NCI-H2227 (cell line): ENCODE results near the gene PDF.
"Not testable (repeated sequence)": the region's sequence is repeated elsewhere in the genome, so short reads cannot be mapped to it uniquely, and the experiment has no call there.

Source experiments
- DNase-seq: peaks from one replicate; lab custom pipeline; 2025; ENCODE audit not compliant: unreplicated experiment; lab: John Stamatoyannopoulos, UW

The PDF gene, protein sequence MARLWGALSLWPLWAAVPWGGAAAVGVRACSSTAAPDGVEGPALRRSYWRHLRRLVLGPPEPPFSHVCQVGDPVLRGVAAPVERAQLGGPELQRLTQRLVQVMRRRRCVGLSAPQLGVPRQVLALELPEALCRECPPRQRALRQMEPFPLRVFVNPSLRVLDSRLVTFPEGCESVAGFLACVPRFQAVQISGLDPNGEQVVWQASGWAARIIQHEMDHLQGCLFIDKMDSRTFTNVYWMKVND

DNA sequence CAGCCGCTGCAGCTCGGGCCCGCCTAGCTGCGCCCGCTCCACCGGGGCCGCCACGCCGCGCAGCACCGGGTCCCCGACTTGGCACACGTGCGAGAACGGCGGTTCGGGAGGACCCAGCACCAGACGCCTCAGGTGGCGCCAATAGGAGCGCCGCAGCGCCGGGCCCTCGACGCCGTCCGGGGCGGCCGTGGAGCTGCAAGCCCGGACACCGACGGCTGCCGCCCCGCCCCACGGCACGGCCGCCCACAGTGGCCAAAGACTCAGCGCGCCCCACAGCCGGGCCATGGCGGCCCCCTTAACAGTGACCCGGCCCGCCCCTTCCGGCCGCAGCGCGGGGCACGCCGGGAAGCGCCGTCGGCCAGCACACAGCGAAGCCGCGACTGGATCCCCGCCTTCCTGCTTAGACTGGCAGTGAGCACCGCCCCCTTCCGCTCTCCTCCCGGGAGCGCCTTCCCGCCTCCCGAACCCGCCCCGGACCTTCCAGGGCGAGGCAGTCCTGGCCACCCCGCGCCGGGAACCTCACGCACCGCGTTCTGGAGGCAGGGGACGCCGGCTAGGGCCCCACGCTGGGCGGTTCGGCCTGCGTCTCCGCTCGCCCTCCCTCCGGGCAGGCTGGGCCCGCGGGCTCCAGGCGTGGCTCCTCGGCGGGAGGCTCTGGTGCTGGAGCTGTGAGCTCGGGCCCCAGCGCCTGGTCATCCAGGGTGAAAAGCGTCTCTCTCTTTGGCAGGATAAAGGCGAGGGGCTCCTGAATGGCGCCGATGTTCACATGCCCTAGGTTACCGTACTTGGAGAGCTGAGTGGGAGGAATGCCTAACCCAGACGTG lies at the start of gene PDF:
Gene PDF, minus strand, starts transcription at position 303 of the 824 bp plus-strand sequence. Its CDS starts 18 bp downstream, at position 285.
- DNase-seq: peak; percentile 94

DNA sequence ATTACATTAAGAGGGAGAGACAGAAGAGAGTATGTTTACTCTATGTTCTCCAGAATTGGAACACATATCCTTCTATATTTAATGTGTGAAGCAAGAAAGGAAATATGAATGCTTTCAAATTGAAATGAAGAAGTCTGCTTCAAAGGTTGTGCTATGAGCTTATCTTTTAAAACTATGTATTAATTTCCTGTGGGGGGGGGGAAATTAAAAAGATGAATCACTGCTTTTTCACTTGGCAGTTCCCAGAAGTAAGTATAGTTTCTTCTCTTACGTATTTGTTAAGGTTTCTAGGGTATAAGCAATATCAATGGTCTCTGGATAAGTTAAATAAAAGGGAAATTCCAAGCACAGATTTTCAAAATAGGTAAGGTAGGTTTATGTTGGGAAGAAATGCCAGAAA lies 48.4 kb upstream of the PDF start:
- DNase-seq: no peak

DNA sequence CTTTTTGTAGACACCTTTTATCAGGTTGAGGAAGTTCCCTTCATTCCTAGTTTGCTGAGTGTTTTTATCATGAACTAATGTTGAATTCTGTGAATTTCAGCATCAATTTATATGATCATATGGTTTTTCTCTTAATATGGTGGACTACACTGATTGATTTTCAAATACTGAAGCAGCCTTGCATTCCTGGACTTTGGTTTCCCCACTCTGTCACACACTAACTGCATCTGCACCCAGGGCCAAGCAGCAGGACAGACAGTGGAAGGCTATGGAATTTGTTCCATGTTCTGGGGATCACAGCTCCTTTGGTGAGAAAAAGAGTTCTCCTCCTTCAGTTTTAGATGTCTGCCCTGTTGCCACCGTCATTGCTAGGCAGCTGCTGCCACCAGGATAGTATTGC lies 47.6 kb upstream of the PDF start:
- no peak for DNase-seq

DNA sequence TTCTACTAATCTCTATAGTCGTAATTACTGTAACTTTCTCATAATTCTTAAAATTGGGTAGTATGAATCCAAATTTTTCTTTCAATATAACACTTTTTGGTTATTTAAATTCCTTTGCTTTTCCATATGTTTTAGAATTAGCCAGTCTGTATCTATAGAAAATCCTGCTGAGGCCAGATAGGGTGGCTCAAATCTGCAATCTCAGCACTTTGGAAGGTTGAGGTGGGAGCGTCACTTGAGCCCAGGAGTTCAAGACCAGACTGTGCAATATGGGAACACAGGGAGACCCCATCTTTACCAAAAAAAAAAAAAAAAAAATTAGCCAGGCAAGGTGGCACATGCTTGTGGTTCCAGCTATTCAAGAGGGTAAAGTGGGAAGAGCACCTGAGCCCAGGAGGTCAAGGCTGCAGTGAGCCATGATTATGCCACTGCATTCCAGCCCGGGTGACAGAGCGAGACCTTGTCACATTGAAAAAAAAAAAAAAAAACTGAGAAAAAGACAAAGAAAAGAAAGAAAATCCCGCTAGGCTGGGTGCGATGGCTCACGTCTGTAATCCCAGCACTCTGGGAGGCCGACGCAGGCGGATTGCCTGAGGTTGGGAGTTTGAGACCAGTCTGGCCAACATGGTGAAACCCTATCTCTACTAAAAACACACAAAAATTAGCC lies 46.1 kb upstream of the PDF start:
- DNase-seq: no peak

DNA sequence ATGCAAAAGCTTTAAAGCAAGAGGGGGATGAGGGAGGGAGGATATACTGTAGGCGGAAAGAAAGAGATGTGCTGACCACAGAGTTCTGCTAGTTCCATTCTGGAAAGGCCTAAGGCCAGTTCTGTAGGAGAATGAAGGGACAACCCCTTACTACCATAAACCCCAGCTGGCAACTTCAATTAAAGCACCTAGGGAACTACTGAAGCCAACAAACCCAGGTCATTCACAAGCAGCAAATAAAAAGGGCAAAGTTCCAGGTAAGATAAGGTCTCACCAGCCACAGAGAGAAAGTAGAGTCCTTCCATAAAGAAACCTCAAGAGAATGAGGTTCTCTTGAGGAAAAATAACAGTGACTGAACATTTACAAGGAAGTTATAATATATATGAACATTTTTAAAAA lies 42.6 kb upstream of the PDF start:
- DNase-seq: no peak

DNA sequence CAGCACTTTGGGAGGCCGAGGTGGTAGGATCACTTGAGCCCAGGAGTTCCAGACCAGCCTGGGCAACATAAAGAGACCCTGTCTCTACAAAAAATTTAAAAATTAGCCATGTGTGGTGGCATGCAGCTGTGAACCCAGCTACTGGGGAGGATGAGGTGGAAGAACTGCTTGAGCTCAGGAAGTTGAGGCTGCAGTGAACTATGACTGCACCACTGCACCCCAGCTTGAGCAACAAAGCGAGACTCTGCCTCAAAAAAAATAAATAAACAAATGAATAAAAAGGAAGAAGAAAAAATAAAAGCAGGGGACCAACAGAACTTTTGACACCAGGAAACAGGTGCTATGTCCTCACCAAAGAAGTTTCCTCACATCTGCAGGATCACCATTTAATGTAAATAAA lies 41.2 kb upstream of the PDF start:
- DNase-seq: no peak

DNA sequence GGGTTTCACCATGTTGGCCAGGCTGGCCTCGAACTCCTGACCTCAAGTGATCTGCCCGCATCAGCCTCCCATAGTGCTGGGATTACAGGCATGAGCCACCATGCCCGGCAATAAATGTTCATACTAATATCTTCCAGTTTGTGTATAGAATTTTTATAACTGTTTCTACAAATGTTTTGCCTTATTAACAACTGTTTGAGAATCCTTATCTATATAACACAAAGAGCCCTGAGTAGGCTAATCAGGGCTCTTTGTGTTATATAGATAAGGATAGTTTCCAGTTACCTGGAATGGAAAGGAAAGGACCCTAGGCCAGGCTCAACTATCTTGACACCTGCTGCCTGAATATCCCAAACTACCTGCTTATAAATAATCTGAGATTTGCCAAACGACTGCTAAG lies 38.5 kb upstream of the PDF start:
- DNase-seq: no peak

DNA sequence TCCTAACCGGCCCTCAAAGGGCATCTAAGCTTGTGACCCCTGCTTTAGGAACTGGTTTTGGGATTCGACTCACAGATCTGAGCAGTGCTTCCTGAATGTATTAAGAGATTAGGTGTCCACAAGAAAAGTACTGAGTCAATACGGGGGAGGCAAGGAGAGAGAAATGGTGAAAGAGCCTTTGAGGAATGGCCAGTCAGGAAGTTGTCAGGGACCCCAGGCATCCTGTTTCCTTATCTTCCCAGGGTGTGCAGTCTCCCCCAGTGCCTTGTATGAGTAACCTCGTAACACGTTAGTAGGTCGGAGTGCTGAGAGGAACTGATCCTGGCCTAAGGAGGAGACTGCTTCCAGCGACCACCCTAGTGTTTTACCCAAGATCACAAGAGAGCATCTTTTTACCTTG lies 37.6 kb upstream of the PDF start:
- DNase-seq: no peak

DNA sequence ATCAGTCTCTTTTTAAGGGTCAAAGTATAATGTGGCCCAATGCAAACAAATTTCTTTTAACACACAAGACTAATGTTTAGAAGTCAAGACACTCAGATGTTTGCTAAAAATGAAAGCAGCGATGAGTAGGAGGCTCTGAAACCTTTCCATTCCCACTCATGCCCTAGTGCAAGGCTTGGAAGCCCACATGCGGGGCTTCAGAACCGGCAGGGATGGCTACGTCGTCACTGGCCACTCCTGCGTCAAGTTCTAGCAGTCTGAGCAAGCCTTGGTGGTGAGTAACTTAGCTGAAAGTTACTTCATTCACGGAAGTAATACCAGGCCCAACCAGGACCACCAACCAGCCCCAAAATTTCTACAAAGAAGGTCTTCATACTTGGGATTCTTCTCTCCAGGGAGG lies 36.0 kb upstream of the PDF start:
- no peak for DNase-seq

DNA sequence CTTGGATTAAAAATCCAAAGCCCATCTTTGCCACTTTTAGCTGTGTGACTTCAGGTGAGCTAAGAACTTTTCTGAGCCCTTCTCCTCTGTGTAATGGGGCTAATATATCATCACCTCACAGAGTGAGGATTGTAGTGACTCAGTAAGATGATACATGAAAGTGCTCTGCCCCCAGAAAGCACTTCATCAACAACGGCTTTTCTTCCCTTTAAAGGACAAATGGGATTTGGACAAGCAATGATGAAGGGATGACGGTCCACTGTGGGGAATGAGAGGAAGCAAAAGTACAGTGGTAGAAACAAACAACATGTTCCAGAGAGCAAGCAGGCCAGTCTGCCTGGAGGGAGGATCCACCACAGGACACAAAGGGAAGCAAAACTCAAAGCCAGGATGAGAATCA lies 35.5 kb upstream of the PDF start:
- no peak for DNase-seq

DNA sequence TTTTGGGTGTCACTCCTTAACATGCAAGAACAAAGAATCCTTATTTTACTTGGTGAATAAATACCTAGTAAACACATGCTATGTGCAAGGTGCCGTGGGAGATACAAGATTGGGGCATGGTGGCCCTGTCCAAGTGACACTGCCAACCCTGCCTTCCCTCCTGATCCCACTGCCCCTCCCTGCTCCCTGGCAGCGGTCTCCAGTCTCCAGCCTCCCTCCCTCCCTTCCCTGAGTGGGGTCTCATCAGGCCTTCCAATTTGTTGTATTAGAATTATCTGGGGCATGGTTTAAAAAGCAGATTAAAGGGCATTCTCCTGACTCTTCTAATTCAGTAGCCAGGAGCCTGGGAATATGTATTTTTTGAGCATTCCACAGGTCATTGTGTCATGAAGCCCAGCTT lies 33.7 kb upstream of the PDF start:
- no peak for DNase-seq

DNA sequence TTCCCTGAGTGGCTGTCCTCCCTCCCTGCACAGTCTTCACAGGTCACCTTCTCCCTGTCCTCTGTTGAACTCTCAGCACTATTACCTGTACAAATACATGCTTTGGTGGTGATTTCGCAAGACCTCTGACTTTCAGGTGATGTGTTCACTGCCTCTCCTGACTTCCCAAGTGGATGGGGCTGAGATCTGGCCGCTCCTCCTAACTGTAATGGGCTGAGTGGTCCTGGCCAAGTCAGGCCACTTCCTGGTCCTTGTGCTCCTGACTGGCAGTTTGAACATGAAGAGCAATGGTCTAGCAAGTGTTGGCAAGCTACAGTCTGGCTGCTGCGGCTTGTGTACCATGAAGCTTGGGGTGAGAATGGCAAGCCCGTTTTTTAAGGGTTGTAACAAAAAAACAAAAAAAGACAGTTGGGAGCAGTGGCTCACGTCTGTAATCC lies 32.9 kb upstream of the PDF start:
- no peak for DNase-seq

DNA sequence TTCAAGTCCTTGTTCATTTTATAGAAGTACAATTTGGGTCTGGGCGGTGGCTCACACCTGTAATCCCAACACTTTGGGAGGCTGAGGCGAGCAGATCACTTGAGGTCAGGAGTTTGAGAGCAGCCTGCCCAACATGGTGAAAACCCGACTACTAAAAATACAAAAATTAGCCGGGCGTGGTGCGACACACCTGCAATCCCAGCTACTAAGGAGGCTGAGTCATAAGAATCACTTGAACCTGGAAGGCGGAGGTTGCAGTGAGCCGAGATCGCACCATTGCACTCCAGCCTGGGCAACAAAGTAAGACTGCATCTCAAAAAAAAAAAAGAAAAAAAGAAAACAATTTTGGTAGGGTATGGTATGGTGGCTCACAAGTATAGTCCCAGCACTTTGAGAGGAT lies 29.7 kb upstream of the PDF start:
- not testable (repeated sequence) for DNase-seq

DNA sequence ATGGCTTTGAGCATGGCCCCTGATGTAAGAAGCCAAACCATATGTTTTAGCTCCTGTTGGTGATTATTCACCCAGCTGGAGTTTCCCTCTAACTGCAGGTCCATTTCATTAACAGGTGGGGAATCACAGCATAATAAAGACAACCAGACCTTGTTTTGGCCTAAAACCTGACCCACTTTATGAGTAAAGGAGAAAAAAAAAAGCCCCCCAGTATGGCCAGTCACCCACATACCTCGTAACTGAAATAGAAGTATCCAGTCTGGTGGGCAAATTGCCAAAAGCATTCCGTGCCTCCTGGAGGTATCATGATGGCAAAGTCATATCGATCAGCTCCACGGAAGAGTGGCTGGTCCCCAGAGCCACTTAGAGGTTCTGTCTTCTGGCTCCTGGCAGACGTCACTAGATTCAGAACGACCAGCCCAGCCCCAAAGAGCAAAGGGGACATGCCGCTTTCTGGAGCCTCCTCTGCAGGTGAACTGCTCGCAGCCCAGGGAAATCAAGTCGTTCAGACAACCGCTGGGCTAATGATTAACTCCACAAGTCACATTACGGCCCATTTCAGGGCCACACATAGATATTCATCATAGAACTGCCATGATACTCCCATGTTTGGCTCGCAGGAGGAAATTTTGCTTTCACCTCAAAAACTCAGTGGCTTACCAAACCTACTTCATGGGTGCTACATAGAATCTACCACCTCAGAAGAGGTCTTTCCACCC lies 21.1 kb upstream of the PDF start, which contains the start of gene TMED6:
Gene TMED6, minus strand, starts transcription at position 478 of the 719 bp plus-strand sequence. Its CDS starts 33 bp downstream, at position 445.
- DNase-seq: peak; percentile 32

DNA sequence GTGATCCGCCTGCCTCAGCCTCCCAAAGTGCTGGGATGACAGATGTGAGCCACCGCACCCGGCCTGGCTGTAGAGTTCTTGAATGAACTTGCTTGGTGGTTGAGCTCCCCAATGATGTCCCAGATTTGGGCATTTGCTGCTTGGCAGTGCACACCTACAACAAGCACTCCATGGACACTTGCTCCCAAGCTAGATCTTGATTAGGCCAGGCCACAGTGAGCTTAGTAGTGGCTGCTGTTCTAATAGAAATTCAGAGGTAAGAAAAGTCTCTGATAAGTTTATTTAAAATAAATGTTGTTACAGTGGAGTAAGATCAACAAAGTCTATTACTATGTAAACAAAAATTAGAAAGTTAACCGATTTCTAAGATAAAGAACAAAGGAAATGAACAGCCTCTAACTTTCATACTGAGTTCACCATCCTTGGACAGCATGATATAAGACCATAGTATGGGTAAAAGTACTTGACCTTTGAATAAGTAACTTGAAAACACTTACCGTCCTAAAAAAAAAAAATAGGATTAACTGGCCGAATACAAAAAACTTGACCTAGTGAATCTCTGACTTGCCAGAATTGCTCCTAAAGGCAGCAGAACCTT lies 20.2 kb upstream of the PDF start:
- DNase-seq: no peak

DNA sequence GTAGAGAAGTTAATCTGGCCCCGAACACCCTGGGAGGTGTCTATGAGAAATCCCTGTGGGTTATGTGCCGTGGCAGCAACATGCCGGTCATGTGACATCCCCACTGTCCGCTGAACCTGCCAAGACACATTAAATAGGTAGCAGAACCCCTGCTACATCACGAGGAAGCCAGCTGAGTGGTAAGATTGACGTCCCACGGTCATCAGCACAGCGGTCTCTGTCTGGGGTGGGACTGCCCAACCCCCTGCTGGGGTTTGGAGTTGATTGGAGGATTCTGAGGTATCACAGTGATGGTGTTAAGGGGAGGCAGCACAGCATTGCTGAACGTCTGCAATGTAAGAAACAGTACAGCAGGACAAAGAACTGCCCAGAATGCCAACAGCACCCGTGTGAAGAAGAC lies 19.1 kb upstream of the PDF start:
- DNase-seq: no peak

DNA sequence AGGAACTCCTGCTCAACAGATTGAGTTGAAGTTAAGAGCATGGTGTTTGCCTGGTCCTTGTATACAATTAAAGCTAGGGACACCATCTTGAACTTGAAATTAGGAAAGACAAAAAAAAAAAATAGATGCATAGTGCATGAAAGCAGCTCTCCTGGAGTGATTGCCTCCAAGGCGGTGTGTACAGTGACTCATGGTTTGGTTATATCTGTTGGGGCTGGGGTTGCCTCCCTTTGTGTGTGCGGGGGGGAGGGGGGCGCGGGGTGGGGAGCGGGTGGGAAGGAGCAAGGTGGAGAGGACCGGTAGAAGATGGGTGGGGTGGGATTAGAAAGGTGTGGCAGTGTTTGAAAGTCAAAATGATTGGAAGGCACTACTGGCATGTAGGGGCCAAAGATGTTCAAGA lies 17.8 kb upstream of the PDF start:
- DNase-seq: no peak

DNA sequence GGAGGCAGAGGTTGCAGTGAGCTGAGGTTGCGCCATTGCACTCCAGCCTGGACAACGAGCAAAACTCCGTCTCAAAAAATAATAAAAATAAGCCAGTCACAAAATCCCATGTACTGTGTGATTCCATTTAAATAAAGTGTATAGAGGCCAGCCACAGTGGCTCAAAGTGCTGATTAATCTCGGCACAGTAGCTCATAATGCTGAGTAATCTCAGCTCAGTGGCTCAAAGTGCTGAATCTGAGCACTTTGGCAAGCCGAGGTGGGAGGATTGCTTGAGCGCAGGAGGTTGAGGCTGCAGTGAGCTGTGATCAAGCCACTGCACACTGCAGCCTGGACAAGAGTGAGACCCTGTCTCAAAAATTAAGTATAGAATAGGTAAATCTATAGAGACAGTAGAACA lies 16.3 kb upstream of the PDF start:
- DNase-seq: no peak

DNA sequence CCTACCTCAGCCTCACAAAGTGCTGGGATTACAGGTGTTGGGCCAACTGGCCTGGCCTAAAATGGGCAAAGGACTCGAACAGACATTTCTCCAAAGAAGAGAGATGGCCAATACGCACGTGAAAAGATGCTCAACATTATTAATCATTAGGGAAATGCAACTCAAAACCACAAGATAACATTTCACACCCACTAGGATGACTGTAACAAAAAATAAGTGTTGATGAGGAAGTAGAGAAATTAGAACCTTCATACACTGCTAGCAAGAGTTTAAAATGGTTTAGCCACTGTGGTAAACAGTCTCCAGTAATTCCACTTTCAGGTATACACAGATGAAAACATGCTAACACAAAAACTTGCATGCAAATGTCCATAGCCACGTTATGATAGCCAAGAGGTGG lies 15.5 kb upstream of the PDF start:
- no peak for DNase-seq

DNA sequence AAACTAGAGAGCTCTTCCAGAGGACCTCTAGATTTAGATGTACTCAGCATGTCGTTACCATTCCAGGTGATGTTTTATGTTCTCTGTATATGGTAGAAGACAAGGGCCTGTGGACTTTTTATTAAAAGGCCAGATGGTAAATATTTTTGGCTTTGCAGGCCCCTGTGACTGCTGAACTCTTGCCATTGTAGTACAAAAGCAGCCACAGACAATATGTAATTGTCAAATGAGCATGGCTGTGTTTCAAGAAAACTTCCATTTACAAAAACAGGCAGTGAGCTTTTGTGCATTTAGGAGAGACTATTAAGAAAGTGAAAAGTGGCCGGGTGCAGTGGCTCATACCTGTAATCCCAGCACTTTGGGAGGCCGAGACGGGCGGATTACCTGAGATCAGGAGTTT lies 13.8 kb upstream of the PDF start:
- no peak for DNase-seq

DNA sequence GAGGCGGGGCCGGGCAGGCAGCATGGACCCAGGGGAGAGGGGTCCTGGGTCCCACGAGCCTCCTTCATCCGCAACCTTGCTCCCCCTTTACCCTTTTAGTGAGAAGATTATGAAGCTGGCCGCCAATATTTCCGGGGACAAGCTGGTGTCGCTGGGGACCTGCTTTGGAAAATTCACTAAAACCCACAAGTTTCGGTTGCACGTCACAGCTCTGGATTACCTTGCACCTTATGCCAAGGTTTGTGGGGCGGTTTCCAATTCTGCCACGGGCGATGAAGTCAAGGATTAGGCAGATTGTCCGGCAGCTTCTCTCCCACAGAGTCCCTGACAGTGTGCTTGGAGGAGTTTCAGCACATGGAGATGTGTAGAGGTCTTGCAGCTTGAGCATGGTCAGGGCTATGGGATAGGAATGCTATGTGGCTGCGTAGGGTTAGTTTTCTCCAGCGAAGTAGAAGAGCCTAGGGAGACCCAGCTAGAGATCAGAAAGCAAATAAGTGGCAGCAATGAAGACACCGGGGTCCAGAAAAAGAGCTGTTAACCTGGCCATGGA lies 9.8 kb upstream of the PDF start:
- no peak for DNase-seq
